Breast epithelium (tissue), 3 donors: Measurements from ENCODE around the gene PTPN18.

ENCODE experiments used
- POLR2A ChIP-seq: fragments of 450-650 bp; IDR thresholded peaks from one replicate; pipeline ENCODE4 v1.6.1; 2016; ENCODE audit warnings: antibody characterized with exemption, mild to moderate bottlenecking, moderate library complexity
- POLR2AphosphoS5 ChIP-seq, 3 donors: sonication (generic); formaldehyde crosslinking; IDR thresholded peaks; one replicate each; pipeline ENCODE4 v1.6.1; 2017; ENCODE audit warnings: antibody characterized with exemption in 3 of 3
- TF ChIP-seq, protein P1 (sequence below), 3 donors: fragments of 450-650 bp; IDR thresholded peaks; one replicate each; pipeline ENCODE4 v1.5.1; 2016 to 2017; ENCODE audit warnings: antibody characterized with exemption in 3 of 3, mild to moderate bottlenecking in 3 of 3, moderate library complexity in 3 of 3

DNA sequence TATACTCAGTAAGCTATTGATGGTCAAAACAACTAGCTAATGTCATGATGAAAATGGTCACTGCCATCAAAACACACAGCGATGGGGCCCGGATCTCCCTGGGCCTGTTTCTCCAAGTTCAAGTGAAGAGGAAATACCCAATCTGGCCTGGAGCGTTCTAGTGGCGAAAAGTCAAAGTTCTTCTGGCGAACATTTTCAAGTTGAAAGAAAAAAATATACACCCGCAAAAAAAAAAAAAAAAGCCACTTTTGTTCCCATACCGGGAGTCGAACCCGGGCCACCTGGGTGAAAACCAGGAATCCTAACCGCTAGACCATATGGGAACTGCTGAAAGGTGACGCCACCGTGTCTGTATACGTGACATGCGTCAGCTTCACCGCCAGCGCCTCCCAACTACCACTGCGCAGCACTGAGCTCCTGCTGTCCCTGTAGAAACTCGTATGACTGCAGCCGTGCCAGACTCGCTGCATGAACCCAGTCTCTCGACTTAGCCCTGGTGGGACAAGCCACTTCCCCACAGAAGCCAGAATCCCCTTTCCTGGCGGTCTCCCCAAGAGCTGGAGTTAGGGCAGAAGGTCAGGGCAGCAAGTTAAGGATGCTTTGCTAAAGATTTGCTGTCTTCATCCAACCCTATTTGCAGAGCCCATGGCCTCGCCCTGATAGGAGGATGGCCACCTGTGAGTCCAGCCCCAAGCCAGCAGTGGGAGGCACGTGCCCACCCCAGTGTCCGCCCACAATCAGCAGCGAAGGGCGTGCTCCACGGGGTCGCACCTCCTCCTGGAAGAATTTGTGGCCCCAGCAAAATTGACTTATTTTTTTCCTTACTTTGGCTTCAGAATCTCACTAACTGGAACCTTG lies 18.8 kb upstream of the PTPN18 start:
- TF ChIP-seq, protein P1, sequence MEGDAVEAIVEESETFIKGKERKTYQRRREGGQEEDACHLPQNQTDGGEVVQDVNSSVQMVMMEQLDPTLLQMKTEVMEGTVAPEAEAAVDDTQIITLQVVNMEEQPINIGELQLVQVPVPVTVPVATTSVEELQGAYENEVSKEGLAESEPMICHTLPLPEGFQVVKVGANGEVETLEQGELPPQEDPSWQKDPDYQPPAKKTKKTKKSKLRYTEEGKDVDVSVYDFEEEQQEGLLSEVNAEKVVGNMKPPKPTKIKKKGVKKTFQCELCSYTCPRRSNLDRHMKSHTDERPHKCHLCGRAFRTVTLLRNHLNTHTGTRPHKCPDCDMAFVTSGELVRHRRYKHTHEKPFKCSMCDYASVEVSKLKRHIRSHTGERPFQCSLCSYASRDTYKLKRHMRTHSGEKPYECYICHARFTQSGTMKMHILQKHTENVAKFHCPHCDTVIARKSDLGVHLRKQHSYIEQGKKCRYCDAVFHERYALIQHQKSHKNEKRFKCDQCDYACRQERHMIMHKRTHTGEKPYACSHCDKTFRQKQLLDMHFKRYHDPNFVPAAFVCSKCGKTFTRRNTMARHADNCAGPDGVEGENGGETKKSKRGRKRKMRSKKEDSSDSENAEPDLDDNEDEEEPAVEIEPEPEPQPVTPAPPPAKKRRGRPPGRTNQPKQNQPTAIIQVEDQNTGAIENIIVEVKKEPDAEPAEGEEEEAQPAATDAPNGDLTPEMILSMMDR (IDR thresholded peaks at IDR 0.05) = no peak
- no peak for TF ChIP-seq POLR2AphosphoS5 (IDR thresholded peaks at IDR 0.05)
- no peak for TF ChIP-seq POLR2A
